G401 (cell line): ENCODE data around the gene RRBP1. TPM values are rescaled to one million over a fixed set of nuclear protein-coding genes. Genes with fewer than 3 reads are reported as not detected.

Source experiments
- DNase-seq: peaks from one replicate; pipeline ENCODE4 v3.0.0-alpha.2; 2015; ENCODE audit warnings: low spot score
- in situ Hi-C: cut with HindIII; loops from 2 replicates; pipeline ENCODE4 v1.10.0; 2016; ENCODE audit warnings: low sequenced_read_pairs, mixed read lengths
- total RNA-seq: library from RNA; depleted of rRNA; stranded (reverse); fragments of >200 nt; shearing (Covaris generic); gene quantifications from 2 replicates; pipeline ENCODE4 v1.2.3, GENCODE V29; 2014

The RRBP1 gene
- total RNA-seq, 1 experiment from 2014 or later, result 67.8 TPM

DNA sequence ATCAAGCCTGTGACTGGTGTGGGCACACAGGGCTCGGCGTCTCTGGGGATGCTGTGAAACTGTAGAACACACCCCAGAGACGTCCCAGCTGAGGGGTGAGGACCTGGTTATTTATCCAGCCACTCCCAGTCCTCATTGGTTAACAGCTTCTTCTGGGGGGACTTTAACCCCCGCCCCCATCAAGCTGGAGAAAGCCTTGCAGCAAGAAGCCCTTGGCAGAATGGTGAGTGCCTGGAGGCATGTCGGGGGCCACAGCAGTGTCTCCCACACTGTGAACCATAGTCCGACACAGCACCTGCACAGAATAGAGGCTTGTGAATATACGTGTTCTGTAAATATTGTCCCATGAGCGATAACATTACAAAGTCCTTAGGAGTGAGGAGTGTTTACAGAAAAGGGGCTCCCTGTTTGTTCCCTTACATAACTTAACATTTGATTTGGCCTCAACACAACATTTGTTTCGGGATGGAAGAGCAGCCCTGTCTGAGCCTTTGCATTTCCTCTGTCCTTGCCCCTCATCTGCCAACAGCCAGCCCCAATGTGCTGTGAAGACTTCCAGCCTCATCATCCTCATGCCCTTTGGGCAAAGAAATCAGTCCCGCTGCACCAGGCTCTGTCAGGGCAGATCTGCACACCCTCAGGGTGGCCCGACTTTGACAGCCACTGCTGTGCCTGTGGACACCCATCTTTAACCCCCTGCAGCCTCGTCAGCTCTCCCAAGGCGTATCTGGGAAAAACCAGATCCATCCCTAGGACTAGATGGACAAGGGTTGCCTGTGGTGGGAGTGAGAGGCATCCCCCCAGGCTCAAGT lies 2.2 kb upstream of the RRBP1 start:
- no peak for DNase-seq
- in situ Hi-C loops, result no loop called here

DNA sequence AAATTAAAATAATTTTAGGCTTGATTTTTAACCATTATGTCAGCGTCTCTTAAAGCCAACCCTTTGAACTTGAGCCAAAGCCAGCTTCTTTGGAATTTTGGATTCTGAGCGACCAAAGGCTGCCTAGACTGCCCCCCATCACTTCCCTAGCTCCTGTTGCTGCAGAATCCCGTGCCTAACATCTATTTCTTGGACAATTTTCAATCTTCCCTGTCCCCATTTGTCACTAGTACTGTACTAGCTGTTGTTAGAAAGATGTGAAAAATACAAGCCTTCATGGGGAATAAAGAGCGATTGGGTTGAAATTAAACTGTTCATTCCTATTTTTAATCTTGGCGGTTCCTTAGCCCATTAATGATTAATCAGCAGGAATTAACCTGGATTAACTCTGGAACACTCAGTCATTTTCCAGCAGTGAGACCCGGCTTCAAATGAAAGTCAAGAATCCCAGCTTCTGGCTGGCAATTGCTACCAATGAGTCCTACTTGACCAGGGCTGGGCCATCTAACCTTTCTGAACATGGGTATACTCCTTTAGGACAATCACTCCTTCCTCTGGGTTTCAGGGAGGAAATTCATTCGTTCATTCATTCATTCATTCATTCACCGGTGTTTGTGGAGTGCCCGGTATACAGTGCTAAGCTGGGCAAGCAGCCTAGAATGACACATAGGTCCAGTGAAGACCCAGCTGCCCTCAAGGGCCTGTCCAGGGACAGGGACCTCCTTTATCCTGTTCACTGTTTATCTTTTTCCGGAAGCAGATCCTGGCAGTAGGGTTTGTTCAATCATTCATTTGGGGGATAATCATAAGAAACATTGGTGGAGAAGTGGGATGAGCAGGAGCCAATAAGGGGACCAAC lies 1.4 kb upstream of the RRBP1 start:
- in situ Hi-C loops, result no loop called here
- no peak for DNase-seq

DNA sequence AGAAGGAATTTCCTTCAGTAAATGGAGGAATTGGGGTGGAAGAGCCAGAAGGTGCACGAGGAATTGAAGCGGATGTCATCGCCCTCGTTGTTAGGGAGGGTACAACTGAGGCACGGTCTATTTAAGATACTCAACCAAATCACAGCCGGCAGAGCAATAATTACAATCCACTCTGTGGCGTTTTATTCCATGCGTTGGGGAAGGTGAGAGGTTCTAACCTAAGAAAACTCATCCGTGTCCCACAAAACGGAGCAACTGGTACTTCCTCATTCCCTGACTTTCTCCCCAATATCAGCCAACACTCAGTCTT lies 802 bp upstream of the RRBP1 start:
- in situ Hi-C loops, result no loop called here

DNA sequence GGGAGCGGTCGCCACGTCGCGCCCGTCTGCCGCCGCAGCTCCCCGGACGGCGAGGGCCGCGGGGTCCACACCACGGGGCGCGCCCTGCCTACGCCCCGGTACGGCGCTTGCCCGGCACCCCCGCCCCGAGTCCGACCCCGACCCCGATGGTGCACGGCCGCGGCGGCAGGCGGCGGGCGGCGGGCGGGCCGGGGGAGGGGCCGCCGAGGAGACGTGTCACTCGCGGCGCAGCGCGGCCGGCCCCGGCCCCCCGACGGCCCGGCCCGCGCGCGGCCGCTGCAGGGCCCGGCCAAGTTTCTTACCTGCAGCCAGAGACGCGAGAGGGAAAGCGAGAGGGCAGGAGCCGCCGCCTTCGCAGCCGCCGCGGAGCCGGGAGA lies 328 bp downstream of the RRBP1 start:
- in situ Hi-C loops, result no loop called here

More for the DNA sequence above, 802 bp upstream of the RRBP1 start:
- DNase-seq, result no peak

DNA sequence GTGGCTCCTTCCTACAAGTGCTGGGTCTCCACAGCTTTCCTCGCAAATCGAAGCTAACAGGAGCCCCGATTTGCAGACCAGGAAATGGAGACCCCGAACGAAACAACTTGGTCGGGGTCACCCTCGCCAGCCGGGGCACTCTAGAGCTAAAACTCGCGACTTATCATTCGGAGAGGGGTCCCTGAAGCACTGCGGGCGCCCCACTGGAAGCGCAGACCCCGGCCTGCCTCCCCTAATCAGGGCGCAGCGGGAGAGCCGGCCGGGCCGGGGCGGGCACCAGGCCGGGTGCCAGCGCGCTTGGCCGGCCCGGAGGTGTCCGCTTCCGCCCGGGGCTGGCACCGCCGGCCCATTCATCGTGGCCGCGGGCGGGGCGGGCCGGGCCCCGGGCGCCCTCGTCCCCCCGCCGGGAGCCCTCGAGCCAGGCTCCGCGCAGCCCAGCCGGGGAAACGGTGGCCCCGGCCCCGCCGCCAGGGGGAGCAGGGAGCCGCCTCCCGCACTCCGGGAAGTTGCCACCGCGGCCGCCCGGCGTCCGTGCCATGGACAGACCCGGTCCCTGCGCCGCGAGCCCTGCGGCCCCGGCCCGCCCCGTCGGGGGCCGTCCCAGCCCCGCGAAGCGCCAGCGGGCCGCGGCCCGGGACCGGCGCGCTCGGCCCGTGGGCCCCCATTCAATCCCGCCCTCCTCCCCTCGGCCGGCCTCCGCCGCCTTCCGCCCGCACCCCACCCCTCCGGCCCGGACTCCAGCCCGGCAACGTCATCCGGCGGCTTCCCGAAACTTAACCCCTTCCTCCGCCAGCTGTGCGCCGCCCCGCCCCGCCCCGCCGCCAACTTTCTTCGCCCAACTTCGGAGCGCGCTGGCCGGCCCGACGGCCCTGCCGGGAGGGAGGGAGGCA lies 961 bp downstream of the RRBP1 start:
- peak; percentile 27 for DNase-seq
- in situ Hi-C loops, result no loop called here

More for the DNA sequence above, 328 bp downstream of the RRBP1 start:
- no peak for DNase-seq

DNA sequence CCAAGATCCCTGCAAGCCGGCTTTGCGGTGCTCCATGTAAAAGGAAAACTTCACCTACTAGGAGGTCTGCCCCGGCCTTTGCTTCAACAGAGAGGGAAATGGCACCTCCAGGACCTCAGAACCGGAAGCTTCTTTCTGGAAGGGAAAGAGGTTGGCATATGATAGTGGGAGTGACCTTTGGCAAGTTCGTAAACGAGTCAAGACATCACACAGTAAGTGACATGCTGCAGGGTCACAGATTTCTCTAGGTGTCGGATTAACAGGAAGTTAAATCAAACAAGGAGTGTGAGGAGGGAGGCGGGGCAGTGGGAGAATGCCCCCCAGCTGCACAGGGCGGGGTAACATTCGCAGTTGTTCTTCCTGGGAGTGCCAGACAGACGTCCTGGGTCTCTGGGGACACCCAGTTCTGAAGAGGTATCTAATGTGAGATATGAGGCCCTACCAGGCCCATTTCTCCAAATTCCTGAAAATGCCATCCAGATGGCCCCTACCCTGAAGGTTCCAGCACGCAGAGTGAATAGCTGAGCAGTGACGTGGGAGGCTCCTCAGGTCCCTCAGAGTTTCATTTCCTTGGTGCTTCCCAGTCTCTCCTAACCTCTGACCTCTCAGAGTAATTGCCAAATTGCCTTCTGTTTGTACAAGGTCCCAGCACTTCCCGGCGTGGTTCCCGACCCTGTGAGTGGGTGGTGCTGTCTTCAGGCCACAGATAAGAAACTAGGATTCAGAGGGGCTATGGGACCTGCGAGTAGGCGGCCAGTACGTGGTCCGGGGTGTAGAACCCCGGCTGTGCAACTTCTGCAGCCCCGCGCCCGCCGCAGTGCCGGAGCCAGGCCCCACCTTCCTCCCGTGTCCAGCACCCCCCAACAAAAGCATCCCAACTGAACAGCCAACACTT lies 1.9 kb downstream of the RRBP1 start:
- in situ Hi-C loops, result no loop called here
- DNase-seq, result peak; percentile 23

DNA sequence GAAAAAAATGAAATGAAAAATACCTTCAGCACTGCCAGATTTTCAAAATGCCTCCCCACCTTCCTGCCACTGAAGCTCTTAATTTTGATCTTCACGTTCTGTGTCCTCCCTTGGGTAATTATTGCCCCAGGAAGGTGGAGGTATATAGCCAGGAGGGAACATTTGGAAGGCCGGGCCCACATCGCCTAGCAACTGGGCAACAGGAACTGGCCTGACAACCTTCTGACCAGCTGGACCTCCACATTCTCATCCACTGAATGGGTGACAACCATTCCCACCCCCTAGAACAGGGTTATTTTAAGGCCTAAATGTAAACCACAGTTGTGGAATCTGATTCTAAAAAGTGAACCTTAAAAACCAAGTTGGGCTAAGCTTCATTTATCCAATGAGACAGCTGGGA lies 3.2 kb downstream of the RRBP1 start:
- in situ Hi-C loops, result no loop called here
- DNase-seq, result no peak

DNA sequence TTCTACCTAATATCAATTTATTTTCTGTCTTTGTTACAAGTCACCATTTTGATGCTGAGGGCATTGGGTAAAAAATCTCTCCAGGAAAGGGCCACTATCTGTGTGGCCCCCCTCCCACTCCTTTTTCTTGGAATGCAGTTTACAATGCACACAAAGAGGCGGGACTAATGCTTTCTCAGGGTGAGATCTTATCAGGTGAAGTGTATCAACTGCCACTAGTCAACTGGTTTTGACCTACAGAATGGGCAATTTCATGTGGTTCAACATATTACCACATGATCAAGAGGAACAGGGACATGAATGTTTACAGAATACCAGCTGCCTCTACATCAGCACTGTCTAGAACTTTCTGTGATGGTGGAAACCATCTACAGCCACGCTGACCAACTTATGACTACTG lies 3.7 kb downstream of the RRBP1 start:
- in situ Hi-C loops, result no loop called here

DNA sequence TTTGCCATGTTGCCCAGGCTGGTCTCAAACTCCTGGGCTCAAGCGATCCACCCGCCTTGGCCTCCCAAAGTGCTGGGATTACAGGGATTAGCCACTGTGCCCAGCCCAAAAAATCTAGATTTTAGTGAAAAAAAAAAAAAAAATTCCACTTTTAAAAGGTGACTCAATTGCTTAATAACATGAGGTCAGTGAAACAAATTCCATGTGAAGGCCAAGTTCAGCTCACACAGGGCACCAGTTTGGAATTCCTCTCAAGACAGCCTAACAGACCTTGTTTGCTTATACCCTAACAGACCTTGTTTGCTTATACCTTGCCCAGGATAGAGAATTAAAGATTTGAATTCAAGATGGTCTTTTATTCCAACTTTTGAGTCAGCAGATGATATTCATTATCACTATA lies 5.1 kb downstream of the RRBP1 start:
- in situ Hi-C loops, result no loop called here
- DNase-seq, result no peak

More for the DNA sequence above, 3.7 kb downstream of the RRBP1 start:
- no peak for DNase-seq

DNA sequence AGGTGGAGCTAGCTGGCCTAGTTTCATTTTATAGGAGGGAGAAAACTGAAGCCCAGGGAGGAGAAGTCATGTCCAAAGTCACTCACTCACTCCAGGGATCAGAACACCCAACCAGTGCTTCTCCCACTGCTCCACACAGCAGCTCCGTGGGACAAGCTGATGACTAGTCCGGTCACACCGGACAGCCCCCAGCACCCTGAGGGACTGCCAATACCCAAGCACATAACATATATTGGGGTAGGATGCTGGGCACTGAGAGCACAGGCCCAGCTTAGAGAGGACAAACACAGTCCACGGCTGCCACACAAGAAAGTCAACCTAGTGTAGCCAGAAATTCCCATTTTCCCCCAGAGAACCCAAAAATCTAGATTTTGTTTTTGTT lies 5.7 kb downstream of the RRBP1 start:
- DNase-seq, result no peak
- in situ Hi-C loops, result no loop called here

DNA sequence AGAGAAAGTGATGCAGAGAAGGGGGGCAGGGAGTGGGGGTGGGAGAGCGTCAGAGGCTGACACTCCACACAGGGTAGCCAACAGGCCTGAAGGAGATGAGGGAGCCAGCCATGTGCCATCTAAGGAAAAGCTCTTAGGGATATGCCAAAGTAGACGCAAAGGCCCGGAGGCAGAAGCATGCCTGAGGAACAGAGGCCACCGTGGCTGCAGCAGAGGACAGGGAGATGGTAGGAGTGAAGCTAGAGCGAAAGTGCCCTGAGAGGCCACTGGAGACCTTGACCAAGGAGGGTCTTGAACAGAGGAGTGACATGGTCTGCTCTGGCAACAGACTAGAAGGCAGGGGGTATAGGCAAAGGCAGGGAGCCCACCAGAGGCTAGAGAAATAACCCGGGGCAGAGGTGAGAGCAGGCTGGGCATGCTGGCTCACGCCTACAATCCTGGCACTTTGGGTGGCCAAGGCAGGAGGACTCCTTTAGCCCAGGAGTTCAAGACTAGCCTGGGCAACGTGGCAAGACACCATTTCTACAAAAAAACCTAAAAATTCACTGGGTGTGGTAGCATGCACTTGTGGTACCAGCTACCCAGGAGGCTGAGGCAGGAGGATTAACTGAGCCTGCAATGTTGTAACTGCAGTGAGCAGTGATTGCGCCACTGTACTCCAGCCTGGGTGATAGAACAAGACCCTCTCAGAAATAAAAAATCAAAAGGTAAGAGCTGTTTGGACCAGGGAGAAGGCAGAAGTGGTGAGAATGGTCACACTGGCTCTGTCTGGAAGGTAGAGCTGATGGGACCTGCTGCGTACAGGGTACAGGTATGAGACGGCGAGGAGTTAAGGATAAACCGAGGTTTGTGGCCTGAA lies 6.3 kb downstream of the RRBP1 start:
- DNase-seq, result no peak
- in situ Hi-C loops, result no loop called here

DNA sequence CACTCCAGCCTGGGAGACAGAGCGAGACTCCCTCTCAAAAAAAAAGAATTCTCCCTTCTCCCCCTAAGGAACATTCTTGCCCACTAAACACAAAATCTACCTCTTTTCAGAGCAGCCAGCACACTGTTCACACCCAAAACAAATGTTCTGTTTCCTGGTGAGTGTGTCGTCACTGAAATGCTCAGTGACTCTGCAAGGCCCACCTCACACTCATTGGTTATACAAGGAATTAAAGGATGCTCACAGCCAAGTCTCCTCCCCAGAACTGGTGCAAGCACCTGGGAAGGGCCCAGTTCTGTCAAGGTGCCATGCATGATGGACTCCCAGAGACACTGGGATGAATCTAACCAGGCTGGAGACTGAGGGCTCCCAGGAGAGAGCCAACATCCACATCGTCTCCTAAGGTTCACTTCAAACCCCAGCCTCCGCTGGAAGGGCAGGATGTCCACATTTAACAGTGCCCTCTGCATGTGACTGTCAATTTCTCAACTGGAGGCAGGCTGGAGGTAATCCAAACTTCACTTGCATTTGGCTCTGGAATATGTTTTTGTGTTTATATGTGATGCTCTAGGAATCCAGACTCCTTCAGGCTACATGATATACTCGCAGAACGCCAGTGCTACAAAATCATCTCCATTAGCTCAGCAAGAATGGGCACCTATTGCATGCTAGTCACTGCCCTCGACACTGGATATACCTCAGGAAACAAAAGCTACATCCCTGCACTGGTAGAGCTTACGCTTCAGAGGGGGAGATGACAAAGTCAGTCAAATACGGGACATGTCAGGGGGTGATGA lies 7.1 kb downstream of the RRBP1 start:
- no peak for DNase-seq
- in situ Hi-C loops, result no loop called here

DNA sequence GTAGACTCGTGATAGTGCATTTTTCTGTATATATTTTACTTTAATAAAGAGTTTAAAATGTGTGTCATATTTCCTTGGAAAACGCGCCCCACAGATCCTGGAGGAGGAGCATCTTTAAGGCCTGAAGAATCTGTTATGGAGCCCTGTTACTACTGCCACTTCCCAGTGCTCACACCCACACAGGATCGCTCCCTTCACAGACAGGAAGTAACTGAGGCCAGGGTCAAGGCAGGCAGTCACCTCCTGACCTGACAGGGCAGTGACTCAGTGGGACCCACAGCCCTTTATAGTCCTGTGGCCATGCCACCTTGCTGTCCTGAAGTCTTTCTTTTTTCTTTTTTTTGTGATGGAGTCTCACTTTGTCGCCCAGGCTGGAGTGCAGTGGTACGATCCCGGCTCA lies 9.0 kb downstream of the RRBP1 start:
- in situ Hi-C loops, result no loop called here
- no peak for DNase-seq

DNA sequence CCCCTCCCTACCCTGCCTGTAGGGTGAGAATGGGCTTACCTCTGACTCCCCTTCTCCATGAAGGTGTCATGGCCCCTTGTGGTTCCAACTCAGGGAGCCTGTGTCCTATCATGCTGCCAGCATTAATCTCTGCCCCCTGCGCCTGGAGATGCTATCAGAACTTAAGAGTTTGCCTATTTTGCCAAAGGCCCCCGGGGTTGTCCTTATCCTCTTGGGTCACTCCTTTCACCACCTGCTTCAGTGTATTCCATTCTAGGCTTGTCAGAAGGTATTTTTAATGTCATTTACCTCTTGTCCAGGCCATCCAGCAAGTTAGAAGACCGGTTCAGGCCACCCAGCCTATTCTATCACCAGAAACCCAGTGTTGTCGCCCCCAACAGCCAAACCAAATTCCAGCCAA lies 10.5 kb downstream of the RRBP1 start:
- in situ Hi-C loops, result no loop called here
- no peak for DNase-seq

DNA sequence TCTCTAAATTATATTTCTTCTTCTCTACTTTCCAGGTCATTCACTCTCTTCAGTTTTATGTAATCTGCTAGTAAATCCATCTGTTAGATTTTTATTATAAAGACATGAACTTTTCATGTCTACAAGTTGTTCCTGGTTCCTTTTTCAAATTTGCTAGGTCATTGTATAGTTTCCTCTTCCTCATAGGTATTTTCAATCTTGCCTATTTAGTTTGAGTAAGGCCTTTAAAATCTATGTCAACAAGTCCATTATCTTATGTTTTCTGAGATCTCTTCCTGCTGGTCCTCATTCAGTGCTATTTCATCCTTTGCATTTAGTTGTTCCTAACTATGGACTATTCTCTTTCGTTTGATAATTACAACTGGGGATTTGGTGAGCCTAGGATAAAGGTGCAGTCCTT lies 11.0 kb downstream of the RRBP1 start:
- in situ Hi-C loops, result no loop called here
- no peak for DNase-seq

DNA sequence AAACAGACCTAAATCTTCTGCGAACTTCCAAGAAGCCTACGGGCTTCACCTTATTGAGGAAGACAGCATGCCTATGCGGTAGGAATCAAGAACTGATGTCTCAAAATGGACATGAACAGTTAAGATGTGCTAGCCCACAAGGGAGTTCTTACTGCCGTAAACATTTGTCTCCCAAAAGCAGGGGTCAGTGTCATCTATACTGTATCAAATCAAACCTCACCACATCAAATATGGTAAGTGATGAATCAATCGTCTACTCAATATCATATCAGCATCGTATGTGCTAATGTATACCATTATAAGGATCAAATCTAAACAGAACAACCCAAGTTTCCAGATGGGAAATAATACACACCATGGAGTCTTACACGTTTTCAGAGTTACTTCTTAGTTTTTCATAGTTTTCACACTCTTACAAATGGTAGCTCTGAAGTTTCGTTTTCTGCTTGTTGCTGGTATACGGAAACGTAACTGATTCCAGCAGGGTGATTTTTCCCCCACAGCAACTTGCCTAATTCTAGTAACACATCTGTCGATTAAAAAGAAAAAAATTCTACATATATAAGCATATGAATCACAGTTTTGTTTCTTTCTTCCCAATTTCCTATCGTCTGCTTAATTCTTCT lies 12.6 kb downstream of the RRBP1 start:
- in situ Hi-C loops, result no loop called here
- DNase-seq, result no peak

DNA sequence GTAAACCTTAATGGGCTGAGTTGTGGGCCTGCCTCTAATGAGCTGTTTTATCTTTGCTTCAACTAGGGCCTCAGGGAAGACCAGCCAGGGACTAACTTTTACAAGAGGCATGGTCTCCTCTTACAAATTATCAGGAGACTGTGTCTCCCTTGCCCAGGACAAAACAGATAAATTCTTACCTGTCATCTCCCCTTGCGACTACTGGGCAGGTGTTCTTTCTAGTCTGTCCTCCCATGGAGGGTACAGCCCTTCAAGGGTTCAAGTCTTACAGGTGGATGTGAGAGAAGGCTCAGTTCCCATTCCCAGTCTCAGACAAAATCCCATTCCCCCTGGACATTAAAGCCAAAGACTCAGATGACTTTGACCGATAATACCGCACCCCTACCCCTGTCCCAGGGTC lies 13.6 kb downstream of the RRBP1 start:
- no peak for DNase-seq
- in situ Hi-C loops, result no loop called here
